H9 (cell line): ENCODE results near the gene SRSF10. TPM values are rescaled to one million over a fixed set of nuclear protein-coding genes. Genes with fewer than 3 reads are reported as not detected.

Source experiments
- DNase-seq: peaks from one replicate; pipeline ENCODE4 v3.0.0-alpha.2; 2017
- H2AFZ ChIP-seq: one replicate; pipeline ENCODE4 v1.6.1; 2013; ENCODE audit warnings: mild to moderate bottlenecking, low read length, control low read depth, moderate library complexity
- H2AK5ac ChIP-seq: 2 replicates; pipeline ENCODE4 v1.6.1; 2013; ENCODE audit warnings: low read length, control low read depth, mixed read lengths; ENCODE audit not compliant: insufficient read length
- H2BK120ac ChIP-seq: one replicate; pipeline ENCODE4 v1.6.1; 2013; ENCODE audit warnings: low read depth, mild to moderate bottlenecking, low read length, control low read depth, inconsistent platforms; ENCODE audit not compliant: poor library complexity, severe bottlenecking
- H2BK12ac ChIP-seq: 2 replicates; pipeline ENCODE4 v1.6.1; 2013; ENCODE audit warnings: low read length, control low read depth, mixed read lengths, low read depth; ENCODE audit not compliant: insufficient read length
- H2BK15ac ChIP-seq: 2 replicates; pipeline ENCODE4 v1.6.1; 2013; ENCODE audit warnings: low read depth, low read length, control low read depth
- H2BK20ac ChIP-seq: one replicate; pipeline ENCODE4 v1.6.1; 2013; ENCODE audit warnings: low read depth, mild to moderate bottlenecking, low read length, control low read depth, inconsistent platforms; ENCODE audit not compliant: poor library complexity, severe bottlenecking
- H2BK5ac ChIP-seq: 2 replicates; pipeline ENCODE4 v1.6.1; 2013; ENCODE audit warnings: low read length, control low read depth, mixed read lengths; ENCODE audit not compliant: insufficient read length
- H3K14ac ChIP-seq: 2 replicates; pipeline ENCODE4 v1.6.1; 2013; ENCODE audit warnings: low read length, control low read depth; ENCODE audit not compliant: insufficient read depth
- H3K18ac ChIP-seq: 2 replicates; pipeline ENCODE4 v1.6.1; 2013; ENCODE audit warnings: low read depth, mild to moderate bottlenecking, mixed read lengths, low read length, control low read depth; ENCODE audit not compliant: insufficient read length
- H3K23ac ChIP-seq: 2 replicates; pipeline ENCODE4 v1.6.1; 2013; ENCODE audit warnings: low read length, control low read depth, mixed read lengths, low read depth; ENCODE audit not compliant: insufficient read length
- H3K23me2 ChIP-seq: 2 replicates; pipeline ENCODE4 v1.6.1; 2013; ENCODE audit warnings: low read depth, mild to moderate bottlenecking, mixed read lengths, low read length, control low read depth; ENCODE audit not compliant: insufficient read length, poor library complexity, severe bottlenecking
- H3K27ac ChIP-seq: 2 replicates; pipeline ENCODE4 v1.5.1; 2013; ENCODE audit warnings: low read length, control low read depth, mixed read lengths, low read depth; ENCODE audit not compliant: insufficient read length
- H3K27me3 ChIP-seq: 2 replicates; pipeline ENCODE4 v1.6.1; 2013; ENCODE audit warnings: low read length, control low read depth, inconsistent platforms; ENCODE audit not compliant: insufficient read depth
- H3K4ac ChIP-seq: 2 replicates; pipeline ENCODE4 v1.6.1; 2013; ENCODE audit warnings: low read depth, mild to moderate bottlenecking, control low read depth, inconsistent platforms, low read length, moderate library complexity
- H3K4me1 ChIP-seq: 2 replicates; pipeline ENCODE4 v1.6.1; 2013; ENCODE audit warnings: low read length, control low read depth, inconsistent platforms; ENCODE audit not compliant: insufficient read depth
- H3K4me2 ChIP-seq: 2 replicates; pipeline ENCODE4 v1.6.1; 2013; ENCODE audit warnings: low read length, control low read depth, mixed read lengths; ENCODE audit not compliant: insufficient read length, insufficient read depth
- H3K56ac ChIP-seq: 2 replicates; pipeline ENCODE4 v1.6.1; 2013; ENCODE audit warnings: low read depth, mild to moderate bottlenecking, mixed read lengths, low read length, control low read depth; ENCODE audit not compliant: insufficient read length
- H3K79me1 ChIP-seq: 2 replicates; pipeline ENCODE4 v1.6.1; 2013; ENCODE audit warnings: low read depth, mild to moderate bottlenecking, moderate library complexity, low read length, control low read depth, inconsistent platforms; ENCODE audit not compliant: insufficient read depth, poor library complexity, severe bottlenecking
- H3K79me2 ChIP-seq: 2 replicates; pipeline ENCODE4 v1.6.1; 2013; ENCODE audit warnings: low read length, control low read depth, inconsistent platforms; ENCODE audit not compliant: insufficient read depth
- H3K9ac ChIP-seq: 2 replicates; pipeline ENCODE4 v1.6.1; 2013; ENCODE audit warnings: low read length, control low read depth, mixed read lengths; ENCODE audit not compliant: insufficient read length; ENCODE audit errors: extremely low read depth
- H3K9me3 ChIP-seq: one replicate; pipeline ENCODE4 v1.6.1; 2013; ENCODE audit warnings: low read depth, low read length, inconsistent platforms; ENCODE audit not compliant: control insufficient read depth
- H3T11ph ChIP-seq: one replicate; pipeline ENCODE4 v1.6.1; 2013; ENCODE audit warnings: mild to moderate bottlenecking, low read length, control low read depth, inconsistent platforms
- H4K20me1 ChIP-seq: one replicate; pipeline ENCODE4 v1.6.1; 2013; ENCODE audit not compliant: control insufficient read depth, insufficient read length, insufficient read depth
- H4K5ac ChIP-seq: 2 replicates; pipeline ENCODE4 v1.6.1; 2013; ENCODE audit warnings: low read depth, mild to moderate bottlenecking, mixed read lengths, low read length, control low read depth; ENCODE audit not compliant: insufficient read length
- H4K8ac ChIP-seq: replicated peaks from 2 replicates; pipeline ENCODE4 v1.6.1; 2013; ENCODE audit warnings: low read length, control low read depth, mixed read lengths, low read depth; ENCODE audit not compliant: insufficient read length
- H4K91ac ChIP-seq: 2 replicates; pipeline ENCODE4 v1.6.1; 2013; ENCODE audit warnings: low read depth, mild to moderate bottlenecking, moderate library complexity, mixed read lengths, low read length, control low read depth; ENCODE audit not compliant: insufficient read length
- H3K27ac Mint-ChIP-seq, 3 experiments: 2 replicates in 2 of 3; 3 replicates in 1 of 3; pipeline ENCODE4 v1.8.0; 2020 to 2021; ENCODE audit warnings: mixed read lengths in 3 of 3, mild to moderate bottlenecking in 1 of 3, moderate library complexity in 1 of 3
- H3K27me3 Mint-ChIP-seq: 2 replicates; pipeline ENCODE4 v1.8.0; 2021; ENCODE audit warnings: low read depth, mild to moderate bottlenecking, moderate library complexity, mixed read lengths
- H3K36me3 Mint-ChIP-seq, 3 experiments: 2 replicates in 2 of 3; 3 replicates in 1 of 3; pipeline ENCODE4 v1.8.0; 2020 to 2021; ENCODE audit warnings: low read depth in 3 of 3, mixed read lengths in 3 of 3; ENCODE audit not compliant: insufficient read depth in 1 of 3
- H3K4me1 Mint-ChIP-seq, 2 experiments: 2 replicates each; pipeline ENCODE4 v1.8.0; 2020; ENCODE audit warnings: mixed read lengths in 2 of 2
- H3K4me3 Mint-ChIP-seq, 2 experiments: 2 replicates in 1 of 2; 3 replicates in 1 of 2; pipeline ENCODE4 v1.8.0; 2020 to 2021; ENCODE audit warnings: mild to moderate bottlenecking in 2 of 2, mixed read lengths in 2 of 2, moderate library complexity in 1 of 2
- H3K9me3 Mint-ChIP-seq, 2 experiments: 2 replicates in 1 of 2; 3 replicates in 1 of 2; pipeline ENCODE4 v1.8.0; 2020; ENCODE audit warnings: mild to moderate bottlenecking in 2 of 2, mixed read lengths in 2 of 2, moderate library complexity in 1 of 2
- WGBS: extraction: QIAGEN DNeasy Blood & Tissue Kit; methylation state at CpG from one replicate; pipeline ENCODE4 v1.1.7; 2013; ENCODE audit warnings: missing lambda C conversion rate, low lambda C conversion rate, mixed read lengths; ENCODE audit not compliant: insufficient read length; ENCODE audit errors: extremely low coverage; 5-methylcytosine and 5-hydroxymethylcytosine counted together
- total RNA-seq: library from RNA; stranded (reverse); gene quantifications from 2 replicates; pipeline ENCODE4 v1.2.1, GENCODE V29; 2021
- TF ChIP-seq, protein P1 (sequence below): fragments of 200-600 bp; sonication (generic); conservative IDR thresholded peaks from 3 replicates; pipeline ENCODE4 v1.8.0; 2021; ENCODE audit warnings: antibody characterized with exemption, mild to moderate bottlenecking

The SRSF10 gene
- total RNA-seq, 1 experiment from 2014 or later = 238 TPM

GRCh38 chr1:23967871-23968270 is 12.3 kb downstream of the SRSF10 start:
- Histone ChIP-seq H2BK120ac (no peak overlapping the region), H2AFZ (no peak overlapping the region), H2BK15ac (no peak overlapping the region), H3K23ac (no peak overlapping the region), H3K23me2 (no peaks in the 10 kb centered on the region), H2BK5ac (no peak overlapping the region), H3T11ph (no peak overlapping the region), H3K79me2 (no peaks in the 10 kb centered on the region; the same call in 1 of the 2 replicates), H2AK5ac (no peak overlapping the region), H3K4me1 (no peaks in the 10 kb centered on the region), H3K27ac (no peak overlapping the region), H3K14ac (no peak overlapping the region), H3K79me1 (no peaks in the 10 kb centered on the region), H3K4me2 (no peak overlapping the region), H4K91ac (no peak overlapping the region), H4K8ac (no peak overlapping the region), H3K4ac (no peak overlapping the region), H3K18ac (no peak overlapping the region), H4K5ac (no peak overlapping the region), H3K9ac (no peak overlapping the region), H3K9me3 (no peaks in the 10 kb centered on the region), H2BK12ac (no peak overlapping the region), H4K20me1 (no peaks in the 10 kb centered on the region), H2BK20ac (no peak overlapping the region), H3K27me3 (no peaks in the 10 kb centered on the region), H3K56ac (no peak overlapping the region)
- Mint-ChIP-seq H3K9me3 (no peaks in the 10 kb centered on the region), H3K4me1 (no peaks in the 10 kb centered on the region; a peak in 1 of 4 replicates), H3K27ac (peak overlapping the region in 1 of 3 experiments; percentile 40; a peak in 1 of 7 replicates), H3K27me3 (no peaks in the 10 kb centered on the region), H3K36me3 (peaks cover 20 to 69% (median 49%) of the 10 kb centered on the region in 3 experiments), H3K4me3 (no peak overlapping the region)
- TF ChIP-seq, protein P1, sequence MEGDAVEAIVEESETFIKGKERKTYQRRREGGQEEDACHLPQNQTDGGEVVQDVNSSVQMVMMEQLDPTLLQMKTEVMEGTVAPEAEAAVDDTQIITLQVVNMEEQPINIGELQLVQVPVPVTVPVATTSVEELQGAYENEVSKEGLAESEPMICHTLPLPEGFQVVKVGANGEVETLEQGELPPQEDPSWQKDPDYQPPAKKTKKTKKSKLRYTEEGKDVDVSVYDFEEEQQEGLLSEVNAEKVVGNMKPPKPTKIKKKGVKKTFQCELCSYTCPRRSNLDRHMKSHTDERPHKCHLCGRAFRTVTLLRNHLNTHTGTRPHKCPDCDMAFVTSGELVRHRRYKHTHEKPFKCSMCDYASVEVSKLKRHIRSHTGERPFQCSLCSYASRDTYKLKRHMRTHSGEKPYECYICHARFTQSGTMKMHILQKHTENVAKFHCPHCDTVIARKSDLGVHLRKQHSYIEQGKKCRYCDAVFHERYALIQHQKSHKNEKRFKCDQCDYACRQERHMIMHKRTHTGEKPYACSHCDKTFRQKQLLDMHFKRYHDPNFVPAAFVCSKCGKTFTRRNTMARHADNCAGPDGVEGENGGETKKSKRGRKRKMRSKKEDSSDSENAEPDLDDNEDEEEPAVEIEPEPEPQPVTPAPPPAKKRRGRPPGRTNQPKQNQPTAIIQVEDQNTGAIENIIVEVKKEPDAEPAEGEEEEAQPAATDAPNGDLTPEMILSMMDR = no peak
- no CpG with 5 or more reads among the region's 2 CpGs for WGBS
- no peak for DNase-seq
